Urinary bladder (tissue), 4 donors: Measurements from ENCODE around the gene PDP2. TPM values are rescaled to one million over a fixed set of nuclear protein-coding genes. Genes with fewer than 3 reads are reported as not detected.

Experiments used
- DNase-seq: peaks from one replicate; pipeline ENCODE4 v3.0.0-alpha.2; 2015; ENCODE audit errors: extremely low spot score
- H3K27ac ChIP-seq: one replicate; pipeline ENCODE4 v1.5.1; 2013; ENCODE audit warnings: low read depth, mild to moderate bottlenecking, moderate library complexity
- H3K36me3 ChIP-seq: one replicate; pipeline ENCODE4 v1.6.1; 2013; ENCODE audit warnings: mild to moderate bottlenecking, moderate library complexity; ENCODE audit not compliant: insufficient read depth
- H3K4me1 ChIP-seq: one replicate; pipeline ENCODE4 v1.6.1; 2013; ENCODE audit warnings: mild to moderate bottlenecking, moderate library complexity; ENCODE audit not compliant: insufficient read depth
- H3K4me3 ChIP-seq: one replicate; pipeline ENCODE4 v1.5.1; 2013; ENCODE audit warnings: low read depth, low read length
- WGBS: extraction: QIAGEN DNeasy Blood & Tissue Kit; methylation state at CpG from one replicate; pipeline ENCODE4 v1.1.7; 2013; 5-methylcytosine and 5-hydroxymethylcytosine counted together
- polyA plus RNA-seq: library from polyadenylated mRNA; stranded (reverse); fragments of 200-250 nt; gene quantifications from one replicate; pipeline ENCODE4 v1.2.3, GENCODE V29; 2013
- total RNA-seq: library from RNA; depleted of rRNA; stranded (reverse); fragments of >200 nt; gene quantifications from one replicate; pipeline ENCODE4 v1.2.3, GENCODE V29; 2014
- donor health status: healthy with polysubstance abuse.
- donor health status: healthy.

PDP2 gene
- total and polyA plus RNA-seq, 2 donors, result 5.0 to 5.6 TPM

DNA sequence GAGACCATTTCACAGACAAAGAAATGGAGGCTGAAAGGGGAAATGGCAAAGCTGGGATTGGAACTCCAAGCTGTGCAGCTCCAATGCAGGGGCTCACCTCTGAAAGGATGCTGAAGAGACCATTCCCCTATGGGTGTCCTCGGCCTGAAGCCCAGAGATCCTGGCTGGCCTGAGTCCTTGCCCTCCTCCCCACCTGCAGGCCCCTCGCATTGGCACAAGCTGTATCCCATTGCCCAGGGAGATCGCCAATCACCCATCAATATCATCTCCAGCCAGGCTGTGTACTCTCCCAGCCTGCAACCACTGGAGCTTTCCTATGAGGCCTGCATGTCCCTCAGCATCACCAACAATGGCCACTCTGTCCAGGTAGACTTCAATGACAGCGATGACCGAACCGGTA, 33.5 kb upstream of the PDP2 start:
- no peak for DNase-seq
- Histone ChIP-seq H3K27ac (no peak overlapping the region), H3K4me3 (no peak overlapping the region), H3K4me1 (peaks cover 2% of the 10 kb centered on the region), H3K36me3 (no peaks in the 10 kb centered on the region)
- WGBS, result 95% methylated on average over 6 of the region's 6 CpGs

DNA sequence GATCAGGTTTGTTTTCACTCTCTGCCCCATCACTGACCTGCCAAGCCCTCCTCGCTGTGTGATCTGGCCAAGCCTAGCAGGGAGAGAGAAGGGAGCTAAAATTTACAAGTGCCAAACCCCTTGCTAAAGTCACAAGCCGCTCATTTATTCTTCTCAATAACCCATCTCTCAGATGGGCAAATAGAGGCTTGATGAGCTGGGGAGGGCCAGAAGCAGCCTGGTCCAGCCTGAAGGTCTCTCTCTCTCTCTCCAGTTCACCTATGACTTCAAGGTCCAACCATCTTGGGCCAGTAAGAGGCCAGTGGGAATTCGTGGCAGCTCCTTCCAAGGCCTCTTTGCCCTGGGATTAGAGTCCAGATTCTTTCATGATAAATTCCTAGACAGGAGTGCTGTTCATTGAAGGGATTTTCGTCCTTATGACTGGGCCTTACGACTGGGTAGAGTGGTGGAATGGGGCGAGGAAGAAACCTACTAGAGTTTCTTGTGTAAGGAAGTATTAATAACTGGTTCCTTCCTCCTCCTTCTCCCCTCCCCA, 32.7 kb upstream of the PDP2 start:
- H3K4me3 ChIP-seq, result no peak overlapping the region
- DNase-seq, result no peak
- peaks cover 2% of the 10 kb centered on the region for H3K4me1 ChIP-seq
- no peak overlapping the region for H3K27ac ChIP-seq
- H3K36me3 ChIP-seq, result no peaks in the 10 kb centered on the region
- 78% methylated on average over 6 of the region's 6 CpGs for WGBS

DNA sequence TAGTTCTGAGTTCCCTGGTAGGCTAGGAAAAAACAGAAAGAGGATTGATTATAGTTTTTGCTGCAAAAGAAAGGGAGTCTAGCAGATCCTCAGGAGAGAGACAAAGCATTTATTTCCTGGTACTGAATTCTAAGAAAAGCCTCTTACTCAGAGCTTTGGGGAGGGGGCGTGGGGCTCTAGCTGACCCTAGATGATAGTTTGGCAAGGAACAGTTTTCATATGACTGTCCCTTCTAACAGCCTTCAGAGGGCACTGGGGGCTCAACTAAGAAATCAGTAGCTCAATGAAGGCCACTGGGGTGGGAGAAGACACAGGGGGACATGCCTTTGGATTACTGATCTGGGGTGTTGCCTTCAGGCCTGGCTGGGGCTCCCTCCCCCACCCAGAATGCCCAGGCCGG, 32.1 kb upstream of the PDP2 start:
- Histone ChIP-seq H3K27ac (no peak overlapping the region), H3K4me1 (peaks cover 2% of the 10 kb centered on the region), H3K36me3 (no peaks in the 10 kb centered on the region), H3K4me3 (no peak overlapping the region)
- WGBS, result 88% methylated on average over 2 of the region's 2 CpGs
- no peak for DNase-seq

DNA sequence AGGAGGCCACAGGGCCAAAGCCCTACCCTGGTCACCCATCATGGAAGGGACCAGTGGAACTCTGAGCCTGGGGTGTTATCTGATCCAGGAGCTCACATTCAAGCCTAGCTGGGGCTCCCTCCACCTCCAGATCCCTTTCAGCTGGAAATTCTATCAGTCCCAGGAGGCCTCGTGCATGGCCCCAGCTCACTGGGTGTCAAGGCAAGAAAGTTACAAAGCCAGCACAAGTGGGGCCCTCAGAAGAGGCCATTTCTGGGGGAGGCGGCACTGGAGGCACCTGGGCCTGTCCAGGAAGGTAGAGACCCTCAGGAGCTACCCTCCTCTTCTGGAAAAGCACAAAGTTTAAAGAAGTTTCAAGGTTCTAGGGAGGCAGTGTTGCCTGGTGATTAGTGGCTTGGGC, 31.3 kb upstream of the PDP2 start:
- peaks cover 2% of the 10 kb centered on the region for H3K4me1 ChIP-seq
- H3K4me3 ChIP-seq, result no peak overlapping the region
- no peak for DNase-seq
- 87% methylated on average over 2 of the region's 2 CpGs for WGBS
- no peaks in the 10 kb centered on the region for H3K36me3 ChIP-seq
- H3K27ac ChIP-seq, result no peak overlapping the region

DNA sequence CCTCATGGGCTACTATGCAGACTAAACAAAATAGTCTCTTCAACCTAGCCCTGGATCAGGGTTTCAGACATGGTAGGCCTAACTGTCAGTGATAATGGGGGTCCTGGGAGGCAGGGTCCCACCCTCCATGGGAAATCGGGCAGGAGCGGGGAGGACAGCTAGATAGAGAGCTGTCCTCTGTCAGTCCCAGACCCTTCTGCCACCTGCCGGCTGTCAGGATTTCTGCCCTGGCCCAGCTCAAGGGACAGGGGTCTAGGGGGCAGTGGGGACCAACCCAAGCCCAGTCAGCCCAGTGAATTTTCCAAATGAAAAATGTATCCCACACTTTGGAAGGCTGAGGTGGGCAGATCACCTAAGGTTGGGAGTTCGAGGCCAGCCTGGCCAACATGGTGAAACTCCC, 30.8 kb upstream of the PDP2 start:
- no peak for DNase-seq
- Histone ChIP-seq H3K27ac (no peak overlapping the region), H3K4me3 (no peak overlapping the region), H3K4me1 (no peaks in the 10 kb centered on the region), H3K36me3 (no peaks in the 10 kb centered on the region)
- WGBS, result 90% methylated on average over 4 of the region's 4 CpGs

DNA sequence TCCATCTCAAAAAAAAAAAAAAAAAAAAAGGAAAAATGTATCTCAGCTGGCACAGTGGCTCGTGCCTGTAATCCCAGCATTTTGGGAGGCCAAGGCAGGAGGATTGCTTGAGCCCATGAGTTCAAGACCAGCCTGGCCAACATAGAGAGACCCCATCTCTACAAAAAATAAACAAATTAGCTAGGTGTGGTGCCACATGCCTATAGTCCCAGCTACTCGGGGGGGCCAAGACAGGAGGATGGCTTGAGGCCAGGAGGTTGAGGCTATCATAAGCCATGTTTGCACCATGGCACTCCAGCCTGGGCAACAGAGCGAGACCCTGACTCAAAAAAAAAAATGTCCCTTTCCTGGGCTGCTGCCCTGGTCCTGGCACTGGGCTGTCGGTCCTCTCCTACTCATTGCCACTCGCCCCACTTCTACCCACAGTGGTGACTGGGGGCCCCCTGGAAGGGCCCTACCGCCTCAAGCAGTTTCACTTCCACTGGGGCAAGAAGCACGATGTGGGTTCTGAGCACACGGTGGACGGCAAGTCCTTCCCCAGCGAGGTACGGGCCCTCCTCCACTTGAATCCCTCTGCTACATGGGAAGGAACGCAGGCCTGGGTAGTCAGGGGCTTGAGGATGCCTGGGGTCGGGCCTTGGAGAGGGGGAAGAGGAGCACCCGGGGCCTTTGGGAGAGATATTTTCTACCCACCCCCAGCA, 30.1 kb upstream of the PDP2 start:
- H3K36me3 ChIP-seq, result no peaks in the 10 kb centered on the region
- no peak for DNase-seq

DNA sequence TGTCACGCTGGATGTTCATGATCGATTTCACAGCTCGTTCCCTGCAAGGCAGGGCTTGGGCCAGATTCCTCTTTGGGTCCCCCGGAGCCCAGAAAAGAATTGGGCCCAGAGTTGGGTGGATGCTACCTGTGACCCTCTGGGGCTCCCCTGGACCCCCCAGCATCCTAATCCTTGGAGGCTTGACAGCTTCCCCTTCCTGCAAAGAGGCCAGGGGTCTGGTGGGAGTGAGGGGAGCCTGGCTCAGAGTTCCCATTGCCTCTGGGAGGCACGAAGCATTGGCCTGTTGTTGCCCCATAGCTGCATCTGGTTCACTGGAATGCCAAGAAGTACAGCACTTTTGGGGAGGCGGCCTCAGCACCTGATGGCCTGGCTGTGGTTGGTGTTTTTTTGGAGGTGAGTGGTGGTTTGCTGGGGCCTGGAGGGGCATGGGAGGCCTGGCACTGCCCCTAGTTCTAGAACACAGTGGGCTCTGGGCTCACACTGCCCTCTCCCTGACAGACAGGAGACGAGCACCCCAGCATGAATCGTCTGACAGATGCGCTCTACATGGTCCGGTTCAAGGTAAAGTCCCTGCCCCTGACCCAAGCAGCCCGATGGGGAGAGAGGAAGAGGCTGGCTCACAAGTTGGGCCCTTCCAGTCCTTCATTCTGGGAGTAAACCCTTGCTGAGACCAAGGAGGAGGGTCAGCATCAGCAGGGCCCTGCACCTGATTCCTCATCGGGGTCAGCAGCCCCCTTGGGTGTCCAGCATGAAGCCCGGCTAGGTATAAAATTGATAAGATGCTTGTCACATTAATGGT, 28.9 kb upstream of the PDP2 start:
- no peaks in the 10 kb centered on the region for H3K4me1 ChIP-seq
- 87% methylated on average over 13 of the region's 13 CpGs for WGBS
- H3K27ac ChIP-seq, result no peak overlapping the region
- no peak overlapping the region for H3K4me3 ChIP-seq
- H3K36me3 ChIP-seq, result no peaks in the 10 kb centered on the region
- DNase-seq, result no peak

More for the DNA sequence above, 30.1 kb upstream of the PDP2 start:
- H3K27ac ChIP-seq, result no peak overlapping the region
- H3K4me3 ChIP-seq, result no peak overlapping the region
- H3K4me1 ChIP-seq, result no peaks in the 10 kb centered on the region
- WGBS, result 88% methylated on average over 14 of the region's 14 CpGs

DNA sequence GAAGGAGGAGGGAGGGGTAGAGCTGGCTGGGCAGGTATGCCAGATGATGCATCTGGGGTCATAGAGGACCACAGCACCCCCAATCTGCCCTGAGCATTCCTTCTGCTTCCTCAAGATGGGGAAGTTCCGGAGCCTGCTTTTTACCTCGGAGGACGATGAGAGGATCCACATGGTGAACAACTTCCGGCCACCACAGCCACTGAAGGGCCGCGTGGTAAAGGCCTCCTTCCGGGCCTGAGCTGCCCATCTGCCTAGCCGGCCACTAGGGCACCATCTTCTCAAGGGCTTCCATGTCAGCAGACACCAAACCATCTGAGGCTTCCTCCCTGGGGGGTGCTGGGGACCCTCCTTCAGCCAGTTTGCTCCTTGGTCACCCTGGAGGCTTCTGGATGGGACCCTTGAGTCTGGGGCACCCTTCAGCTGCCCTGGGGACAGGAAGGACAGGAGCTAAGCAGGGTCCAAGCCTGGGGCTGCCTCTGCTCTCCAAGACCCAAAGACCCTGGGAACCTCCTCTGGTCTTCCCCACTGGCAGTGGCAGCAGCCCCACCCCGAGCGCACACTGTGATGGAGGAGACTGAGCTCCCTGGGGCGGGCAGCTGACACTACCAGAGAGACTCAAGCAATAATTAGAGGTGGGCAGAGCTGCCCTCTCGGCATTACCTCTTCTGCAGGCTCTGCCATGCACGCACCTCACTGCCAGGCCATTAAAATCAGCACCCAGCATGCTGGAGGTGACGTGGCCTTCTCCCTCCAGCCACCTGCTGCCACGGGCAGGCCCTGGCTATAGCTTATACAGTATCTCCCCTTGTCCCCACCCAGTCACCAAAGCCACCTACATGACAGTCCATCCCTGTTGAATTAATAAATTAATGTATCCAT, 26.8 kb upstream of the PDP2 start:
- Histone ChIP-seq H3K4me1 (no peaks in the 10 kb centered on the region), H3K4me3 (no peak overlapping the region), H3K36me3 (no peaks in the 10 kb centered on the region), H3K27ac (no peak overlapping the region)
- DNase-seq, result no peak
- 81% methylated on average over 15 of the region's 15 CpGs for WGBS

DNA sequence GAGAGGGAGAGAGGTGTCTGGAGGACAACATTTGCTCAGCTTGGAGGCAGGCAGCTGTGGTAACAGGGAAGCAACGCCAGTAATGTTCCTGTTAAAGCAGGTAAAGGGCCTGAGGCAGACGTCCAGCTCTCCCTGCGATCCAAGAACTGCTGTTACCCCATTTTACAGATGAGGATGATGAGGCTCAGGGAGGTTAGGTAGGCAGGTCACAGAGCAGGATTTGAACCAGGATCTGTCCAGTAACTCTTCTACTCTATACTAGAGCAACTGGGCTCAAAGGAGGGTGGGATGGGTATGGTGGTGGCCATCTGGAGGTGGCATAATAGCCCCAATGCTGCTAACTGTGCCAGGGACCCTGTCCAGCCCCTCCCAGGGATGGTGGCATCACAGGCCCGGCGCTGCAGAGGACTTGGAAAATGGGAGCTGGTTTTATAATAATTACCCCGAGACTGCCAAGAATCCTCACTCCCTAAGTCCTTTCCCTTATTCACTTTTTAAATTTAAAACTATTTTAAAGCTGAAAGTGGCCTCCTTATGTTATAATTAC, 24.1 kb upstream of the PDP2 start:
- no peaks in the 10 kb centered on the region for H3K36me3 ChIP-seq
- DNase-seq, result no peak
- 93% methylated on average over 6 of the region's 6 CpGs for WGBS
- no peaks in the 10 kb centered on the region for H3K4me1 ChIP-seq
- no peak overlapping the region for H3K4me3 ChIP-seq
- H3K27ac ChIP-seq, result no peak overlapping the region

DNA sequence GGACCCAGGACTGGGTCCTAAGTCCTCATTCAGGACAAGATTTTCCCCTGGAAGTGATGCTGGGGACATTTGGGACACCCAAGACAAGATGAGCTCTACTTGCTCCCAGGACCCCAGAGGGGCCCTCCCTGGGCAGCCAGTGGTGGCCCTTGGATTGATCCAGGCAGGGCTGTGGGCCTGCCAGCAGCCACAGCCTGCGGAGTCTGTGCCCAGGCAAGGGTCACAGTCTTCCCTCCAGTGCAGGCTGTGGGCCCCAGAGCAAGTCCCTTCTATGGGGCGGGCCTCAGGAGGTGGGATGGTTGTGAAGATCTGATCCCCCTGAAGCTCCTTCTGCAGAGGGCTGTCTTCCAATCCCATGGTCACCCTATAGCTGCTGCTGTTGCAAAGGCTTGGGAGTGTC, 23.5 kb upstream of the PDP2 start:
- no peak overlapping the region for H3K27ac ChIP-seq
- no peaks in the 10 kb centered on the region for H3K4me1 ChIP-seq
- no peak for DNase-seq
- H3K36me3 ChIP-seq, result no peaks in the 10 kb centered on the region
- WGBS, result 95% methylated on average over 2 of the region's 2 CpGs
- no peak overlapping the region for H3K4me3 ChIP-seq

DNA sequence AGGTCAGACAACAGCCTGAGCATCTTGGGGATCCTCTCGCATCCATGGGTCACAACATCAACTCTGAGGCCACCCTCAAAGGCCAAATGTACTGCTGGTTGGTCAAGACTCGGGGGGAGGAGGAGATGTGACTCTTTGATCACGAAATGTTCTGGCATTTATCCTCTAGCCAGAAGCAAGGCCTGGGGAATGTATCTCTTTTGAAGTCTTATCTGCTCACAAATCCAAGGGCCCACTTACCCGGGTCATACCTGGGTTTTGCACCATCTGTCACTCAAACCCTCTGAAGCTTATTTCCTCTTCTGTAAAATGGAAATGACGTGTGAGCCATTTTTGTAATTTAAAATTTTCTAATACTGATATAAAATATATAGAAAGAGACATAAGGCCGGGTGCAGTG, 22.9 kb upstream of the PDP2 start:
- Histone ChIP-seq H3K4me3 (no peak overlapping the region), H3K27ac (no peak overlapping the region), H3K36me3 (no peaks in the 10 kb centered on the region), H3K4me1 (no peaks in the 10 kb centered on the region)
- WGBS, result 70% methylated on average over 6 of the region's 6 CpGs
- no peak for DNase-seq

DNA sequence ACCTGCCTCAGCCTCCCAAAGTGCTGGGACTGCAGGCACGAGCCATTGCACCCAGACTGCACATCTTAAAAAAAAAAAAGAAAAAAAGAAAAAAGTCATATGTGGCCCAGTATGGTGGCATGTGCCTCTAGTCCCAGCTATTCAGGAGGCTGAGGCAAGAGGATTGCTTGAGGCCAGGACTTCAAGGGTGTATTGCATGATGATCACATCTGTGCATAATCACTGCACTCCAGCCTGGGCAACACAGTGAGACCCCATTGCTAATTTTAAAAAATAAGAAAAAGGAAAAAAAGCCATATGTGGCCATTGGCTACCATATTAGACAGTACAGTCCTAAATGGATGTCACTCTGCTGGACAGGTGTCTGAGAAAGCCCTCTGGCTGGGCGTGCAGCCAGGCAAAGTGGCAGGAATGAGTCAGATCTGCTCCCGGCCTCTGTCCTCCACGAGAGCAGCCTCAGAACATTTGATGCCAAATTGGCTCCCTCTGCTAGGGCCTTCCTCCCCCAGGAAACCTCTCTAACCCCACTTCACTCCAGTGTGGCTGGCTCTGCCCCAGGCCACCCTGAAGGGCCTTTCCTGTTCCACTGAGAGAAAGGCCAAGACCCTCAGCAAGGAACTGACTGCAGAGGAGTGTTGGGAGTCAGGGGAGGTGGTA, 21.4 kb upstream of the PDP2 start:
- no peak for DNase-seq
- WGBS, result 39% methylated on average over 4 of the region's 4 CpGs

More for the DNA sequence above, 21.4 kb upstream of the PDP2 start:
- Histone ChIP-seq H3K36me3 (no peaks in the 10 kb centered on the region), H3K27ac (no peak overlapping the region), H3K4me3 (no peak overlapping the region), H3K4me1 (no peaks in the 10 kb centered on the region)
